H9 (cell line): ENCODE data around the gene CTPS2. TPM values are rescaled to one million over a fixed set of nuclear protein-coding genes. Genes with fewer than 3 reads are reported as not detected.

Experiments
- DNase-seq: peaks from one replicate; pipeline ENCODE4 v3.0.0-alpha.2; 2017
- H2AFZ ChIP-seq: one replicate; pipeline ENCODE4 v1.6.1; 2013; ENCODE audit warnings: mild to moderate bottlenecking, low read length, control low read depth, moderate library complexity
- H2AK5ac ChIP-seq: 2 replicates; pipeline ENCODE4 v1.6.1; 2013; ENCODE audit warnings: low read length, control low read depth, mixed read lengths; ENCODE audit not compliant: insufficient read length
- H2BK120ac ChIP-seq: one replicate; pipeline ENCODE4 v1.6.1; 2013; ENCODE audit warnings: low read depth, mild to moderate bottlenecking, low read length, control low read depth, inconsistent platforms; ENCODE audit not compliant: poor library complexity, severe bottlenecking
- H2BK12ac ChIP-seq: 2 replicates; pipeline ENCODE4 v1.6.1; 2013; ENCODE audit warnings: low read length, control low read depth, mixed read lengths, low read depth; ENCODE audit not compliant: insufficient read length
- H2BK15ac ChIP-seq: 2 replicates; pipeline ENCODE4 v1.6.1; 2013; ENCODE audit warnings: low read depth, low read length, control low read depth
- H2BK20ac ChIP-seq: one replicate; pipeline ENCODE4 v1.6.1; 2013; ENCODE audit warnings: low read depth, mild to moderate bottlenecking, low read length, control low read depth, inconsistent platforms; ENCODE audit not compliant: poor library complexity, severe bottlenecking
- H2BK5ac ChIP-seq: 2 replicates; pipeline ENCODE4 v1.6.1; 2013; ENCODE audit warnings: low read length, control low read depth, mixed read lengths; ENCODE audit not compliant: insufficient read length
- H3K14ac ChIP-seq: 2 replicates; pipeline ENCODE4 v1.6.1; 2013; ENCODE audit warnings: low read length, control low read depth; ENCODE audit not compliant: insufficient read depth
- H3K18ac ChIP-seq: 2 replicates; pipeline ENCODE4 v1.6.1; 2013; ENCODE audit warnings: low read depth, mild to moderate bottlenecking, mixed read lengths, low read length, control low read depth; ENCODE audit not compliant: insufficient read length
- H3K23ac ChIP-seq: 2 replicates; pipeline ENCODE4 v1.6.1; 2013; ENCODE audit warnings: low read length, control low read depth, mixed read lengths, low read depth; ENCODE audit not compliant: insufficient read length
- H3K23me2 ChIP-seq: 2 replicates; pipeline ENCODE4 v1.6.1; 2013; ENCODE audit warnings: low read depth, mild to moderate bottlenecking, mixed read lengths, low read length, control low read depth; ENCODE audit not compliant: insufficient read length, poor library complexity, severe bottlenecking
- H3K27ac ChIP-seq: 2 replicates; pipeline ENCODE4 v1.5.1; 2013; ENCODE audit warnings: low read length, control low read depth, mixed read lengths, low read depth; ENCODE audit not compliant: insufficient read length
- H3K27me3 ChIP-seq: 2 replicates; pipeline ENCODE4 v1.6.1; 2013; ENCODE audit warnings: low read length, control low read depth, inconsistent platforms; ENCODE audit not compliant: insufficient read depth
- H3K4ac ChIP-seq: 2 replicates; pipeline ENCODE4 v1.6.1; 2013; ENCODE audit warnings: low read depth, mild to moderate bottlenecking, control low read depth, inconsistent platforms, low read length, moderate library complexity
- H3K4me1 ChIP-seq: 2 replicates; pipeline ENCODE4 v1.6.1; 2013; ENCODE audit warnings: low read length, control low read depth, inconsistent platforms; ENCODE audit not compliant: insufficient read depth
- H3K4me2 ChIP-seq: 2 replicates; pipeline ENCODE4 v1.6.1; 2013; ENCODE audit warnings: low read length, control low read depth, mixed read lengths; ENCODE audit not compliant: insufficient read length, insufficient read depth
- H3K56ac ChIP-seq: 2 replicates; pipeline ENCODE4 v1.6.1; 2013; ENCODE audit warnings: low read depth, mild to moderate bottlenecking, mixed read lengths, low read length, control low read depth; ENCODE audit not compliant: insufficient read length
- H3K79me1 ChIP-seq: 2 replicates; pipeline ENCODE4 v1.6.1; 2013; ENCODE audit warnings: low read depth, mild to moderate bottlenecking, moderate library complexity, low read length, control low read depth, inconsistent platforms; ENCODE audit not compliant: insufficient read depth, poor library complexity, severe bottlenecking
- H3K79me2 ChIP-seq: 2 replicates; pipeline ENCODE4 v1.6.1; 2013; ENCODE audit warnings: low read length, control low read depth, inconsistent platforms; ENCODE audit not compliant: insufficient read depth
- H3K9ac ChIP-seq: 2 replicates; pipeline ENCODE4 v1.6.1; 2013; ENCODE audit warnings: low read length, control low read depth, mixed read lengths; ENCODE audit not compliant: insufficient read length; ENCODE audit errors: extremely low read depth
- H3K9me3 ChIP-seq: one replicate; pipeline ENCODE4 v1.6.1; 2013; ENCODE audit warnings: low read depth, low read length, inconsistent platforms; ENCODE audit not compliant: control insufficient read depth
- H3T11ph ChIP-seq: one replicate; pipeline ENCODE4 v1.6.1; 2013; ENCODE audit warnings: mild to moderate bottlenecking, low read length, control low read depth, inconsistent platforms
- H4K20me1 ChIP-seq: one replicate; pipeline ENCODE4 v1.6.1; 2013; ENCODE audit not compliant: control insufficient read depth, insufficient read length, insufficient read depth
- H4K5ac ChIP-seq: 2 replicates; pipeline ENCODE4 v1.6.1; 2013; ENCODE audit warnings: low read depth, mild to moderate bottlenecking, mixed read lengths, low read length, control low read depth; ENCODE audit not compliant: insufficient read length
- H4K8ac ChIP-seq: replicated peaks from 2 replicates; pipeline ENCODE4 v1.6.1; 2013; ENCODE audit warnings: low read length, control low read depth, mixed read lengths, low read depth; ENCODE audit not compliant: insufficient read length
- H4K91ac ChIP-seq: 2 replicates; pipeline ENCODE4 v1.6.1; 2013; ENCODE audit warnings: low read depth, mild to moderate bottlenecking, moderate library complexity, mixed read lengths, low read length, control low read depth; ENCODE audit not compliant: insufficient read length
- H3K27ac Mint-ChIP-seq, 3 experiments: 2 replicates in 2 of 3; 3 replicates in 1 of 3; pipeline ENCODE4 v1.8.0; 2020 to 2021; ENCODE audit warnings: mixed read lengths in 3 of 3, mild to moderate bottlenecking in 1 of 3, moderate library complexity in 1 of 3
- H3K27me3 Mint-ChIP-seq: 2 replicates; pipeline ENCODE4 v1.8.0; 2021; ENCODE audit warnings: low read depth, mild to moderate bottlenecking, moderate library complexity, mixed read lengths
- H3K36me3 Mint-ChIP-seq, 3 experiments: 2 replicates in 2 of 3; 3 replicates in 1 of 3; pipeline ENCODE4 v1.8.0; 2020 to 2021; ENCODE audit warnings: low read depth in 3 of 3, mixed read lengths in 3 of 3; ENCODE audit not compliant: insufficient read depth in 1 of 3
- H3K4me1 Mint-ChIP-seq, 2 experiments: 2 replicates each; pipeline ENCODE4 v1.8.0; 2020; ENCODE audit warnings: mixed read lengths in 2 of 2
- H3K4me3 Mint-ChIP-seq, 2 experiments: 2 replicates in 1 of 2; 3 replicates in 1 of 2; pipeline ENCODE4 v1.8.0; 2020 to 2021; ENCODE audit warnings: mild to moderate bottlenecking in 2 of 2, mixed read lengths in 2 of 2, moderate library complexity in 1 of 2
- H3K9me3 Mint-ChIP-seq, 2 experiments: 2 replicates in 1 of 2; 3 replicates in 1 of 2; pipeline ENCODE4 v1.8.0; 2020; ENCODE audit warnings: mild to moderate bottlenecking in 2 of 2, mixed read lengths in 2 of 2, moderate library complexity in 1 of 2
- CTCF ChIP-seq: fragments of 200-600 bp; sonication (generic); conservative IDR thresholded peaks from 3 replicates; pipeline ENCODE4 v1.8.0; 2021; ENCODE audit warnings: antibody characterized with exemption, mild to moderate bottlenecking
- WGBS: extraction: QIAGEN DNeasy Blood & Tissue Kit; methylation state at CpG from one replicate; pipeline ENCODE4 v1.1.7; 2013; ENCODE audit warnings: missing lambda C conversion rate, low lambda C conversion rate, mixed read lengths; ENCODE audit not compliant: insufficient read length; ENCODE audit errors: extremely low coverage; 5-methylcytosine and 5-hydroxymethylcytosine counted together
- total RNA-seq: library from RNA; stranded (reverse); gene quantifications from 2 replicates; pipeline ENCODE4 v1.2.1, GENCODE V29; 2021

CTPS2 gene
- total RNA-seq, 1 experiment from 2014 or later = 69.7 TPM

GRCh38 chrX:16696956-16697355 is 15.5 kb downstream of the CTPS2 start:
- no peak overlapping the region for H2BK15ac ChIP-seq
- H4K8ac ChIP-seq = no peak overlapping the region
- H3K79me2 ChIP-seq = no peaks in the 10 kb centered on the region
- no CpG with 5 or more reads among the region's 3 CpGs for WGBS
- H2BK12ac ChIP-seq = no peak overlapping the region
- H2AK5ac ChIP-seq = no peak overlapping the region
- no peaks in the 10 kb centered on the region for H3K4me1 ChIP-seq
- Mint-ChIP-seq H3K27ac (peak overlapping the region in 1 of 3 experiments; percentile 41; a peak in 1 of 7 replicates), H3K9me3 (no peaks in the 10 kb centered on the region), H3K27me3 (no peaks in the 10 kb centered on the region), H3K4me3 (no peak overlapping the region), H3K36me3 (peaks cover 40 to 88% (median 83%) of the 10 kb centered on the region in 3 experiments; a peak in 6 of 7 replicates), H3K4me1 (0 out of 4 replicates have a peak, but pooled peaks cover 0 to 5% of the 10 kb centered on the region in 2 experiments)
- H3K27ac ChIP-seq = no peak overlapping the region
- no peak for TF ChIP-seq CTCF
- no peak overlapping the region for H3K4me2 ChIP-seq
- no peak overlapping the region for H3K23ac ChIP-seq
- no peaks in the 10 kb centered on the region for H3K9me3 ChIP-seq
- H3T11ph ChIP-seq = no peak overlapping the region
- H3K4ac ChIP-seq = no peak overlapping the region
- H4K5ac ChIP-seq = no peak overlapping the region
- H3K56ac ChIP-seq = no peak overlapping the region
- H3K18ac ChIP-seq = no peak overlapping the region
- H3K27me3 ChIP-seq = no peaks in the 10 kb centered on the region
- H2BK5ac ChIP-seq = no peak overlapping the region
- no peak overlapping the region for H2BK20ac ChIP-seq
- H3K9ac ChIP-seq = no peak overlapping the region
- no peak overlapping the region for H3K14ac ChIP-seq
- no peak overlapping the region for H2BK120ac ChIP-seq
- H2AFZ ChIP-seq = no peak overlapping the region
- H4K91ac ChIP-seq = no peak overlapping the region
- no peaks in the 10 kb centered on the region for H3K23me2 ChIP-seq
- DNase-seq = no peak
- no peaks in the 10 kb centered on the region for H3K79me1 ChIP-seq
- H4K20me1 ChIP-seq = no peaks in the 10 kb centered on the region
